ENCODE measurements around the gene ZNF444. TPM values are rescaled to one million over a fixed set of nuclear protein-coding genes. Genes with fewer than 3 reads are reported as not detected.

The ZNF444 gene
- total RNA-seq, 4 donors from 2014 or later, result 16.4 to 38.9 (median 24.9) TPM

- H3K27me3 ChIP-seq, result no peaks in the 10 kb centered on the region
- in situ Hi-C loops (cut with MboI; ENCODE audit: low sequenced_read_pairs in 4 of 4) (loop anchor here in 2 of 4 donors (10.0 kb wide), 1 partner anchor 177 kb away; the partner anchor contains the start of gene ZSCAN5A (in 2 of the 2)), intact Hi-C loops (cut with DNase I; ENCODE audit: low total_unique reads) (no loop called here)
- H3K4me1 ChIP-seq, result peaks cover 11 to 21% of the 10 kb centered on the region in 2 donors
- H3K4me3 ChIP-seq, result no peak overlapping the region
- no peaks in the 10 kb centered on the region for H3K36me3 ChIP-seq
- H3K9me3 ChIP-seq, result no peaks in the 10 kb centered on the region
- ATAC-seq (no peak), DNase-seq (no peak)
- TF ChIP-seq CTCF (IDR thresholded peaks at IDR 0.05 in 4 of 5, conservative IDR thresholded peaks at IDR 0.05 in 1 of 5) (no peak), POLR2A (IDR thresholded peaks at IDR 0.05) (no peak)
- H3K27ac ChIP-seq, result no peak overlapping the region
Measured at GRCh38 chr19:56138069-56138468, 3.0 kb upstream of the ZNF444 start.

GRCh38 chr19:56139847-56140582 is 1.1 kb upstream of the ZNF444 start:
- H3K27ac ChIP-seq, result peak overlapping the region; percentile 84 to 89 (median 86)
- ATAC-seq, result peak in 1 of 2 donors; percentile 6
- in situ Hi-C loops (cut with MboI; ENCODE audit: low sequenced_read_pairs in 4 of 4) (loop anchor here in 2 of 4 donors (10.0 kb wide), 1 partner anchor 175 kb away; the partner anchor contains the start of gene ZSCAN5A (in 2 of the 2)), intact Hi-C loops (cut with DNase I; ENCODE audit: low total_unique reads) (loop anchor here (1.0 to 10.0 kb wide), 5 partner anchors 19 to 455 kb away; partner anchors contain the start of genes ZNF71, ZNF787 and ZSCAN5A)
- peaks cover 11 to 21% of the 10 kb centered on the region in 2 donors for H3K4me1 ChIP-seq
- H3K9me3 ChIP-seq, result no peaks in the 10 kb centered on the region
- no peaks in the 10 kb centered on the region for H3K36me3 ChIP-seq
- peak overlapping the region; percentile 57 to 76 (median 60) for H3K4me3 ChIP-seq
- TF ChIP-seq POLR2A (IDR thresholded peaks at IDR 0.05) (no peak), CTCF (IDR thresholded peaks at IDR 0.05 in 4 of 5, conservative IDR thresholded peaks at IDR 0.05 in 1 of 5) (no peak)
- H3K27me3 ChIP-seq, result no peaks in the 10 kb centered on the region
- DNase-seq, result no peak

- ATAC-seq (no peak), DNase-seq (no peak)
- Histone ChIP-seq H3K4me1 (peaks cover 11 to 21% of the 10 kb centered on the region in 2 donors), H3K27ac (peak overlapping the region; percentile 84 to 89 (median 86)), H3K4me3 (peak overlapping the region; percentile 57 to 76 (median 58)), H3K36me3 (no peaks in the 10 kb centered on the region), H3K9me3 (no peaks in the 10 kb centered on the region), H3K27me3 (no peaks in the 10 kb centered on the region)
- TF ChIP-seq POLR2A (IDR thresholded peaks at IDR 0.05) (no peak), CTCF (IDR thresholded peaks at IDR 0.05 in 4 of 5, conservative IDR thresholded peaks at IDR 0.05 in 1 of 5) (no peak)
- intact Hi-C loops (cut with DNase I; ENCODE audit: low total_unique reads), result loop anchor here (2.0 to 10.0 kb wide), 4 partner anchors 34 to 453 kb away; partner anchors contain the start of genes ZNF71 and ZSCAN5A
- in situ Hi-C loops (cut with MboI; ENCODE audit: low sequenced_read_pairs in 4 of 4), result no loop called here
Measured at GRCh38 chr19:56141417-56141993, 418 bp downstream of the ZNF444 start.

GRCh38 chr19:56142087-56142787 is 1.1 kb downstream of the ZNF444 start:
- Histone ChIP-seq H3K9me3 (no peaks in the 10 kb centered on the region), H3K27ac (peak overlapping the region; percentile 84 to 89 (median 86)), H3K36me3 (peaks cover 0 to 2% of the 10 kb centered on the region in 2 donors), H3K4me1 (peaks cover 11 to 21% of the 10 kb centered on the region in 2 donors), H3K27me3 (no peaks in the 10 kb centered on the region), H3K4me3 (peak overlapping the region; percentile 57 to 76 (median 58))
- DNase-seq (no peak), ATAC-seq (no peak)
- intact Hi-C loops (cut with DNase I; ENCODE audit: low total_unique reads), result loop anchor here (5.0 to 10.0 kb wide), 3 partner anchors 35 to 453 kb away; partner anchors contain the start of genes ZNF71 and ZSCAN5A
- in situ Hi-C loops (cut with MboI; ENCODE audit: low sequenced_read_pairs in 4 of 4), result no loop called here
- TF ChIP-seq POLR2A (IDR thresholded peaks at IDR 0.05) (no peak), CTCF (IDR thresholded peaks at IDR 0.05 in 4 of 5, conservative IDR thresholded peaks at IDR 0.05 in 1 of 5) (no peak)

Measured in gastrocnemius medialis (tissue), 4 donors.